GM12865 (cell line): Measurements from ENCODE around the gene U2AF1L4.

Experiments
- DNase-seq: peaks from one replicate; pipeline ENCODE4 v3.0.0; 2010; ENCODE audit warnings: low read depth
- H3K4me3 ChIP-seq: 2 replicates; pipeline ENCODE4 v1.5.1; 2011; ENCODE audit warnings: mild to moderate bottlenecking, low read depth, low read length, control low read depth
- TF ChIP-seq, protein P1 (sequence below): IDR thresholded peaks from 2 replicates; pipeline ENCODE4 v1.5.1; 2011; ENCODE audit warnings: low read length, control low read depth, low read depth, inconsistent platforms; ENCODE audit not compliant: insufficient read depth; ENCODE audit errors: missing control alignments

The U2AF1L4 gene

DNA sequence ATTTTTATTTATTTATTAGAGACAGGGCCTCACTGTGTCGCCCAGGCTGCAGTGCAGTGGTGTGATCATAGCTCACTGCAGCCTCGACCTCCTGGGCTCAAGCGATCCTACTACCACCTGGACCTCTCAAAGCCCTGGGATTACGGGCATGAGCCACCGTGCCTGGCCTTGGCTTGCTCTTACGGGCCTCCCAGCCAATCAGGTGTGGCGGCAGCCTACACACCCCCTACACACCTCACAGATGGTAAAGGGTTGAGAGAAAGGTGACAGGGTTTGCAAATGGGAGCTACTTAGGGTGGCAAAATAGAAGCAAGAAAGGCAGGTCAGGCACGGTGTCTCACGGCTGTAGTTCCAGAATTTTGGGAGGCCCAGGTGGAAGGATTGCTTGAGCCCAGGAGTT is 41.9 kb downstream of the U2AF1L4 start:
- TF ChIP-seq, protein P1, sequence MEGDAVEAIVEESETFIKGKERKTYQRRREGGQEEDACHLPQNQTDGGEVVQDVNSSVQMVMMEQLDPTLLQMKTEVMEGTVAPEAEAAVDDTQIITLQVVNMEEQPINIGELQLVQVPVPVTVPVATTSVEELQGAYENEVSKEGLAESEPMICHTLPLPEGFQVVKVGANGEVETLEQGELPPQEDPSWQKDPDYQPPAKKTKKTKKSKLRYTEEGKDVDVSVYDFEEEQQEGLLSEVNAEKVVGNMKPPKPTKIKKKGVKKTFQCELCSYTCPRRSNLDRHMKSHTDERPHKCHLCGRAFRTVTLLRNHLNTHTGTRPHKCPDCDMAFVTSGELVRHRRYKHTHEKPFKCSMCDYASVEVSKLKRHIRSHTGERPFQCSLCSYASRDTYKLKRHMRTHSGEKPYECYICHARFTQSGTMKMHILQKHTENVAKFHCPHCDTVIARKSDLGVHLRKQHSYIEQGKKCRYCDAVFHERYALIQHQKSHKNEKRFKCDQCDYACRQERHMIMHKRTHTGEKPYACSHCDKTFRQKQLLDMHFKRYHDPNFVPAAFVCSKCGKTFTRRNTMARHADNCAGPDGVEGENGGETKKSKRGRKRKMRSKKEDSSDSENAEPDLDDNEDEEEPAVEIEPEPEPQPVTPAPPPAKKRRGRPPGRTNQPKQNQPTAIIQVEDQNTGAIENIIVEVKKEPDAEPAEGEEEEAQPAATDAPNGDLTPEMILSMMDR, result no peak
- DNase-seq, result no peak
- no peak overlapping the region for H3K4me3 ChIP-seq

DNA sequence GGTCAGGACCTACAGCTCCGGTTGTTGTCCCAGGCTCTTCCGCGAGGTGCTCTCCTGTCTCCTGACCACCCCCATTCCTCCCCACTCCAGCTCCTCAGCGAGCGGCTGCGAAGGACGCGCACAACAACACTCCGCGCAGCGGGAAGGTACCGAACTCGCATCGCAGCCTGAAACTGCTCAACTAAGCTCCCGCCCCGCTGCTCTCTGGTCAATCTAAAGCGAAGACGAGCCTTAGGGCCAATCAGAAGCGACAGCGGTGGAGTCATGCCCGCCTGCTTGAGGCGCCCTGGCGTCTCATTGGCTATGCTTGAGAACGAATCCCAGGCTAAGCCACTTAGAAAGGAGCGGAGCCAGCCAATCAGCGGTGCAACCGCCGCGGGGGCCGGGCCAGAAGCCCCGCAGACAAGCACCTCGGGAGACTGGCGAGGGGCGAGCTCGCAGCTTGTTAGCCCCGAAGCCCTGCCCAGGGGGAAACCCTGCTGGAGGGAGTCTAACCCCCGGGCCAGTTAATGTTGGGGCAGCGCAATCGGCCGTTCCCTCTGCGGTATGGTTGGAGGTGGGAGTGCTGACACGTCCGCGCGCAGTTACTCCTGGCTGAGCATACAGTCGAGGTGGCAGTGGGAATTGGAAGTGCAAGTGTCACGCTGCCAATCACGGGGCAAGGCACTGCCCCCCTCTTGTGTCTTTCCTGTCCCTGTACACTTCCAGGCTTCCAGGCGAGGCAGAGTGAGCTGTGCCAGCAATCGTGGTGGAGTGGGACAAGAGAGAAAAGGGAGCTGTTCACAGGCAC is 42.8 kb downstream of the U2AF1L4 start:
- H3K4me3 ChIP-seq, result peak overlapping the region; percentile 77
- TF ChIP-seq, protein P1, result no peak
- peak; percentile 100 for DNase-seq

GRCh38 chr19:35696835-35697234 is 48.4 kb downstream of the U2AF1L4 start:
- TF ChIP-seq, protein P1, result no peak
- H3K4me3 ChIP-seq, result no peak overlapping the region
- DNase-seq, result peak; percentile 87

DNA sequence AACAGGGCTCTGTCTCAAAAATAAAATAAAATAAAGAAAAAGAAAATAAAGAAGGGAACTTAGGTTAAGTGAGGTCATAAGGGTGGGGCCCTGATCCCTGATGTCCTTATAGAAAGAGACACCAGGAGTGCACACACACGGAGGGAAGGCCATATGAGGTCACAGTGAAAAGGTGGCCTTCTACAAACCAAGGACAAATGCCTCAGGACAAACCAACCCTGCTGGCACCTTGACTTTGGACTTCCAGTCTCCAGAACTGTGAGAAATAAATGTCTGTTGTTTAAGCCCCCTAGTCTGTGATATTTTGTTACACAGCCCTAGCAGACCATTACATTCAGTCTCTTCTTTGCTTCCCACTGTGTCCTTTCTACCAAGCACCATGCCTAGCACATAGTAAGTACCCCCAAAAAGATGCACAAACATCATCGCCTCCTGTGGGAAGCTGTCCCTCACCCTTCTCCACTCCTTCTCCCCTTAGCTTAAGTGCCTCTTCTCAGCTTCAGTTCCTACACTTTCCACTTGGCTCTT is 49.3 kb downstream of the U2AF1L4 start:
- H3K4me3 ChIP-seq, result no peak overlapping the region
- DNase-seq, result no peak
- TF ChIP-seq, protein P1, result no peak

GRCh38 chr19:35693835-35694599 is 51.2 kb downstream of the U2AF1L4 start:
- H3K4me3 ChIP-seq, result no peak overlapping the region
- peak; percentile 94 for DNase-seq
- TF ChIP-seq, protein P1, result peak; percentile 100

DNA sequence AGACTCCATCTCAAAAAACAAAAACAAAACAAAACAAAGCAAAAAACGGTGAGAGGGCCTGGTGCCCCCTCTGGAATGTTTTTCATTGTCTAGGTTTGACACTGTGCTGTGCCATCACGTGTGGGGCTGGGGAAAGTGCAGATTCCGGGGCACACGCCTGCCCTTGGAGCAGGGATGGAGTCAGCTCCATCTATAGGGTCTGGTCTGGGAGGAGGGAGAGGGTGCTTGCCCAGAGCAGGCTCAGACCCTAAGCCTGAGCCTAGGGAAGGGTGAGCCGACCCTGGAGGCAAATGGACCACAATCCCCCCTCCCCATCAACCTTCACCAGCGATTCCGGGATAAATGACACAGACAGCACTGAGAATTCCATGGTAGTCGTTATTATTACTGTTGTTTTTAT is 51.8 kb downstream of the U2AF1L4 start:
- TF ChIP-seq, protein P1, result no peak
- H3K4me3 ChIP-seq, result no peak overlapping the region
- DNase-seq, result no peak
